Stimulated activated CD4-positive, alpha-beta T cell treated with anti-CD3 and anti-CD28 coated beads, Interleukin-1b, Interleukin-23, amount 100 ng/mL, for 48 hours (primary cell): ENCODE data around the gene SIPA1L3.
"Not testable (repeated sequence)": the region's sequence is repeated elsewhere in the genome, so short reads cannot be mapped to it uniquely, and the experiment has no call there.

Experiments
- DNase-seq: peaks from one replicate; pipeline ENCODE4 v3.0.0-alpha.2; 2020

SIPA1L3 gene

GRCh38 chr19:38022791-38023670 is 116.0 kb downstream of the SIPA1L3 start:
- no peak for DNase-seq

GRCh38 chr19:38023671-38024541 is 116.9 kb downstream of the SIPA1L3 start:
- no peak for DNase-seq

- no peak for DNase-seq
These were observed 118.2 kb downstream of the SIPA1L3 start for GRCh38 chr19:38024992-38025908.

- no peak for DNase-seq
These were observed 118.9 kb downstream of the SIPA1L3 start for GRCh38 chr19:38025909-38026307.

GRCh38 chr19:38028913-38029510 is 122.0 kb downstream of the SIPA1L3 start:
- DNase-seq = no peak

- DNase-seq = not testable (repeated sequence)
These were observed 123.0 kb downstream of the SIPA1L3 start for GRCh38 chr19:38030001-38030400.

GRCh38 chr19:38030686-38031422 is 123.8 kb downstream of the SIPA1L3 start:
- no peak for DNase-seq

GRCh38 chr19:38031423-38031770 is 124.4 kb downstream of the SIPA1L3 start:
- DNase-seq = no peak

GRCh38 chr19:38032151-38032550 is 125.1 kb downstream of the SIPA1L3 start:
- DNase-seq = no peak

GRCh38 chr19:38032951-38033350 is 125.9 kb downstream of the SIPA1L3 start:
- no peak for DNase-seq

GRCh38 chr19:38033658-38034491 is 126.9 kb downstream of the SIPA1L3 start:
- no peak for DNase-seq

GRCh38 chr19:38034492-38034860 is 127.5 kb downstream of the SIPA1L3 start:
- no peak for DNase-seq

GRCh38 chr19:38035515-38036495 is 128.8 kb downstream of the SIPA1L3 start:
- no peak for DNase-seq

GRCh38 chr19:38036707-38037611 is 130.0 kb downstream of the SIPA1L3 start:
- no peak for DNase-seq

GRCh38 chr19:38039966-38040365 is 133.0 kb downstream of the SIPA1L3 start:
- peak; percentile 14 for DNase-seq

- DNase-seq = no peak
These were observed 135.1 kb downstream of the SIPA1L3 start for GRCh38 chr19:38042132-38042531.

- no peak for DNase-seq
These were observed 136.7 kb downstream of the SIPA1L3 start for GRCh38 chr19:38043649-38044144.
